Panc1 (cell line): ENCODE data around the gene TSPAN7. TPM values are rescaled to one million over a fixed set of nuclear protein-coding genes. Genes with fewer than 3 reads are reported as not detected.

Experiments used
- ATAC-seq: fragments of 200-7000 bp; cut with Tn5 transposase; 2 replicates; pipeline ENCODE4 v1.9.1; 2020; ENCODE audit warnings: mild to moderate bottlenecking, moderate library complexity
- BruUV-seq: library from RNA; stranded (reverse); fragments of 400-500 nt; replicated peaks from 2 replicates; lab custom pipeline; 2021; lab: Mats Ljungman, UMichigan
- CTCF ChIA-PET: fragments of 300-600 bp; sonication (Branson Sonifier 250); formaldehyde crosslinking; loops from one replicate; lab custom pipeline; 2022; ENCODE audit warnings: antibody characterized with exemption; lab: Charles Lee
- POLR2A ChIA-PET: fragments of 300-600 bp; sonication (Branson Sonifier 250); formaldehyde crosslinking; loops from one replicate; lab custom pipeline; 2022; ENCODE audit warnings: antibody characterized with exemption; lab: Charles Lee
- DNase-seq: peaks from one replicate; pipeline ENCODE4 v3.0.0-alpha.2; 2010; ENCODE audit warnings: low read depth, low spot score
- H3K27ac ChIP-seq: 2 replicates; pipeline ENCODE4 v1.5.1; 2011; ENCODE audit warnings: mild to moderate bottlenecking, low read length, inconsistent platforms
- H3K27me3 ChIP-seq: fragments of 200-500 bp; sonication (Bioruptor generic); 2 replicates; pipeline ENCODE4 v1.6.0; 2014; ENCODE audit warnings: low read length, inconsistent platforms; ENCODE audit not compliant: control insufficient read depth, insufficient read depth
- H3K36me3 ChIP-seq: fragments of 200-500 bp; sonication (Bioruptor generic); 2 replicates; pipeline ENCODE4 v1.5.1; 2014; ENCODE audit warnings: inconsistent platforms, mild to moderate bottlenecking, low read length, moderate library complexity; ENCODE audit not compliant: control insufficient read depth, insufficient read depth
- H3K4me1 ChIP-seq: 2 replicates; pipeline ENCODE4 v1.5.1; 2011; ENCODE audit warnings: inconsistent platforms, mild to moderate bottlenecking, low read length, moderate library complexity; ENCODE audit not compliant: control insufficient read depth, insufficient read depth
- H3K4me3 ChIP-seq, 2 experiments: 2 replicates each; pipeline ENCODE4 v1.5.1; 2011 to 2012; ENCODE audit warnings: low read depth in 2 of 2, low read length in 2 of 2, mild to moderate bottlenecking in 2 of 2, inconsistent platforms in 1 of 2, moderate library complexity in 1 of 2
- H3K9me3 ChIP-seq: fragments of 200-500 bp; sonication (Bioruptor generic); 2 replicates; pipeline ENCODE4 v1.5.1; 2014; ENCODE audit warnings: low read depth, mild to moderate bottlenecking, inconsistent platforms, low read length, moderate library complexity; ENCODE audit not compliant: control insufficient read depth, insufficient read depth
- POLR2AphosphoS5 ChIP-seq: IDR thresholded peaks from 2 replicates; pipeline ENCODE4 v1.6.1; 2012; ENCODE audit warnings: mild to moderate bottlenecking, low read depth, low read length, moderate library complexity
- SIN3A ChIP-seq: IDR thresholded peaks from 2 replicates; pipeline ENCODE4 v1.6.1; 2012; ENCODE audit warnings: low read depth, mild to moderate bottlenecking, low read length, moderate library complexity, borderline replicate concordance; ENCODE audit not compliant: insufficient read depth
- TCF7L2 ChIP-seq: IDR thresholded peaks from 2 replicates; pipeline ENCODE4 v1.6.1; 2011; ENCODE audit warnings: mild to moderate bottlenecking, low read depth, low read length, inconsistent platforms
- in situ Hi-C: cut with HindIII; loops from 2 replicates; pipeline ENCODE4 v1.10.0; 2016; ENCODE audit warnings: low sequenced_read_pairs, low pct_unique_long_range_greater_than_20kb
- intact Hi-C: fragments of 100-400 bp; cut with micrococcal nuclease; formaldehyde crosslinking; loops from one replicate; pipeline ENCODE4 v1.10.0; 2022; ENCODE audit not compliant: unreplicated experiment
- total RNA-seq: library from RNA; stranded (reverse); gene quantifications from one replicate; pipeline ENCODE4 v1.2.1, GENCODE V29; 2021; ENCODE audit not compliant: unreplicated experiment
- TF ChIP-seq, protein P1 (sequence below), 2 experiments: IDR thresholded peaks; 2 replicates each; pipeline ENCODE4 v1.6.1; 2011 to 2012; ENCODE audit warnings: low read depth in 2 of 2, control low read depth in 1 of 2, low read length in 1 of 2, mild to moderate bottlenecking in 1 of 2, moderate library complexity in 1 of 2; ENCODE audit not compliant: insufficient read depth in 1 of 2
- TF ChIP-seq, protein P2 (sequence below): fragments of 450-650 bp; IDR thresholded peaks from 2 replicates; pipeline ENCODE4 v1.5.1; 2017; ENCODE audit warnings: mild to moderate bottlenecking

Gene TSPAN7
- total RNA-seq, 1 experiment from 2014 or later: 0.13 TPM

DNA sequence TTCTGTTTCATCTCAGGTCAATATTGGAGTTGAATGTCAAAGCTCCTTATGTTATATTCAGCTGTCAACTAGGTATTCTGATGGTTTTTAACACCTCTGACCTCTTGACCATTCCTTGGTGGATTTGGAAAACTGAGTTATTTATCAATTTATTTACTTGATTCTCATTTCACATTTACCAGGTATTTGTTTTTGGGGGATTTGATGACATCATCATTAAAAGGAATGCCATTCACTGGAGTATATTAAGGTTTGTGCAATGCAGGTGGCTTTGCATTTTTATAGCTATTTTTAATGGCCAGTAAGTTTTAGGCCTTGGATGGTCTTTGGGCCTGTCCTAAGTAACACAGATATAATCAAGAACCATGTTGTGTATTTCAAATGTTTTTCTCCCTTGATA, 67.2 kb downstream of the TSPAN7 start:
- TF ChIP-seq POLR2AphosphoS5 (no peak), TCF7L2 (no peak), SIN3A (no peak)
- TF ChIP-seq, protein P1, sequence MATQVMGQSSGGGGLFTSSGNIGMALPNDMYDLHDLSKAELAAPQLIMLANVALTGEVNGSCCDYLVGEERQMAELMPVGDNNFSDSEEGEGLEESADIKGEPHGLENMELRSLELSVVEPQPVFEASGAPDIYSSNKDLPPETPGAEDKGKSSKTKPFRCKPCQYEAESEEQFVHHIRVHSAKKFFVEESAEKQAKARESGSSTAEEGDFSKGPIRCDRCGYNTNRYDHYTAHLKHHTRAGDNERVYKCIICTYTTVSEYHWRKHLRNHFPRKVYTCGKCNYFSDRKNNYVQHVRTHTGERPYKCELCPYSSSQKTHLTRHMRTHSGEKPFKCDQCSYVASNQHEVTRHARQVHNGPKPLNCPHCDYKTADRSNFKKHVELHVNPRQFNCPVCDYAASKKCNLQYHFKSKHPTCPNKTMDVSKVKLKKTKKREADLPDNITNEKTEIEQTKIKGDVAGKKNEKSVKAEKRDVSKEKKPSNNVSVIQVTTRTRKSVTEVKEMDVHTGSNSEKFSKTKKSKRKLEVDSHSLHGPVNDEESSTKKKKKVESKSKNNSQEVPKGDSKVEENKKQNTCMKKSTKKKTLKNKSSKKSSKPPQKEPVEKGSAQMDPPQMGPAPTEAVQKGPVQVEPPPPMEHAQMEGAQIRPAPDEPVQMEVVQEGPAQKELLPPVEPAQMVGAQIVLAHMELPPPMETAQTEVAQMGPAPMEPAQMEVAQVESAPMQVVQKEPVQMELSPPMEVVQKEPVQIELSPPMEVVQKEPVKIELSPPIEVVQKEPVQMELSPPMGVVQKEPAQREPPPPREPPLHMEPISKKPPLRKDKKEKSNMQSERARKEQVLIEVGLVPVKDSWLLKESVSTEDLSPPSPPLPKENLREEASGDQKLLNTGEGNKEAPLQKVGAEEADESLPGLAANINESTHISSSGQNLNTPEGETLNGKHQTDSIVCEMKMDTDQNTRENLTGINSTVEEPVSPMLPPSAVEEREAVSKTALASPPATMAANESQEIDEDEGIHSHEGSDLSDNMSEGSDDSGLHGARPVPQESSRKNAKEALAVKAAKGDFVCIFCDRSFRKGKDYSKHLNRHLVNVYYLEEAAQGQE (IDR thresholded peaks at IDR 0.05; ENCODE audit: insufficient read depth in 1 of 2, low read depth in 2 of 2, low read length in 1 of 2): no peak
- TF ChIP-seq, protein P2, sequence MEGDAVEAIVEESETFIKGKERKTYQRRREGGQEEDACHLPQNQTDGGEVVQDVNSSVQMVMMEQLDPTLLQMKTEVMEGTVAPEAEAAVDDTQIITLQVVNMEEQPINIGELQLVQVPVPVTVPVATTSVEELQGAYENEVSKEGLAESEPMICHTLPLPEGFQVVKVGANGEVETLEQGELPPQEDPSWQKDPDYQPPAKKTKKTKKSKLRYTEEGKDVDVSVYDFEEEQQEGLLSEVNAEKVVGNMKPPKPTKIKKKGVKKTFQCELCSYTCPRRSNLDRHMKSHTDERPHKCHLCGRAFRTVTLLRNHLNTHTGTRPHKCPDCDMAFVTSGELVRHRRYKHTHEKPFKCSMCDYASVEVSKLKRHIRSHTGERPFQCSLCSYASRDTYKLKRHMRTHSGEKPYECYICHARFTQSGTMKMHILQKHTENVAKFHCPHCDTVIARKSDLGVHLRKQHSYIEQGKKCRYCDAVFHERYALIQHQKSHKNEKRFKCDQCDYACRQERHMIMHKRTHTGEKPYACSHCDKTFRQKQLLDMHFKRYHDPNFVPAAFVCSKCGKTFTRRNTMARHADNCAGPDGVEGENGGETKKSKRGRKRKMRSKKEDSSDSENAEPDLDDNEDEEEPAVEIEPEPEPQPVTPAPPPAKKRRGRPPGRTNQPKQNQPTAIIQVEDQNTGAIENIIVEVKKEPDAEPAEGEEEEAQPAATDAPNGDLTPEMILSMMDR: no peak
- Histone ChIP-seq H3K27ac (no peak overlapping the region), H3K9me3 (no peaks in the 10 kb centered on the region), H3K4me1 (no peaks in the 10 kb centered on the region), H3K4me3 (no peak overlapping the region), H3K36me3 (no peaks in the 10 kb centered on the region), H3K27me3 (no peaks in the 10 kb centered on the region)
- BruUV-seq: no TSS peak
- ATAC-seq (no peak), DNase-seq (no peak)
- POLR2A ChIA-PET: no interaction called here
- intact Hi-C loops (no loop called here), in situ Hi-C loops (no loop called here)
- CTCF ChIA-PET: no interaction called here

DNA sequence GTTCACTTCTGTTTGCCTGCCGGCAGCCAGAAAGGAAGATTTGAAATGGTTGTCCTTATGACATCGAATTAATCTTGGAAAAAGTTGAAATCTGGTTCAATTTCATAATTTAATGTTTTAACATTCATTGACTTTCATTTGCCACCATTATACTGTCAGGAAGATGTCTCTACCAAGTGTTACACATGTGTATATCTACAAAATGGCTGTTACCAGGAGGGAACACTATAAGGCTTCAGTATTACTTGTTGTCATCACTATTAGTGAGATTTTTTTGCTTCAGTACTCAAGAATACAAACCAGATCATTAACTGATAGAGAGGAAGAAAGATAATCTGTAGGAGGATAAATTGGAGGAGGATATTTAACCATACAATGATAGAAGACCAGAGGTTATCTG, 71.2 kb downstream of the TSPAN7 start:
- no TSS peak for BruUV-seq
- POLR2A ChIA-PET: no interaction called here

More for the DNA sequence above, 71.2 kb downstream of the TSPAN7 start:
- no peaks in the 10 kb centered on the region for H3K36me3 ChIP-seq
- TF ChIP-seq SIN3A (no peak), TCF7L2 (no peak), POLR2AphosphoS5 (no peak)
- TF ChIP-seq, protein P2: no peak
- TF ChIP-seq, protein P1 (IDR thresholded peaks at IDR 0.05; ENCODE audit: insufficient read depth in 1 of 2, low read depth in 2 of 2, low read length in 1 of 2): no peak
- H3K27me3 ChIP-seq: no peaks in the 10 kb centered on the region
- H3K9me3 ChIP-seq: no peaks in the 10 kb centered on the region
- in situ Hi-C loops: no loop called here
- ATAC-seq (no peak), DNase-seq (no peak)
- H3K27ac ChIP-seq: no peak overlapping the region
- CTCF ChIA-PET: no interaction called here
- intact Hi-C loops: no loop called here
- no peak overlapping the region for H3K4me3 ChIP-seq
- H3K4me1 ChIP-seq: no peaks in the 10 kb centered on the region
